CD4-positive, alpha-beta T cell treated with Interleukin-21 for 1 hour (primary cell): ENCODE measurements around the gene KCNMA1.
"Not testable (repeated sequence)": the region's sequence is repeated elsewhere in the genome, so short reads cannot be mapped to it uniquely, and the experiment has no call there.

Experiments used
- DNase-seq: peaks from one replicate; pipeline ENCODE4 v3.0.0-alpha.2; 2020

The KCNMA1 gene

GRCh38 chr10:77526868-77527617 is 110.6 kb downstream of the KCNMA1 start:
- no peak for DNase-seq

- no peak for DNase-seq
These were observed 113.3 kb downstream of the KCNMA1 start for GRCh38 chr10:77524281-77524711.

GRCh38 chr10:77522268-77522809 is 115.3 kb downstream of the KCNMA1 start:
- DNase-seq = no peak

GRCh38 chr10:77520995-77521394 is 116.6 kb downstream of the KCNMA1 start:
- DNase-seq = no peak

- no peak for DNase-seq
These were observed 117.3 kb downstream of the KCNMA1 start for GRCh38 chr10:77520290-77520689.

GRCh38 chr10:77519791-77520190 is 117.8 kb downstream of the KCNMA1 start:
- not testable (repeated sequence) for DNase-seq

- no peak for DNase-seq
These were observed 118.7 kb downstream of the KCNMA1 start for GRCh38 chr10:77518910-77519274.

- no peak for DNase-seq
These were observed 119.2 kb downstream of the KCNMA1 start for GRCh38 chr10:77518241-77518909.

GRCh38 chr10:77516575-77516974 is 121.0 kb downstream of the KCNMA1 start:
- DNase-seq = no peak

GRCh38 chr10:77514870-77515269 is 122.7 kb downstream of the KCNMA1 start:
- DNase-seq = no peak

GRCh38 chr10:77513781-77514331 is 123.8 kb downstream of the KCNMA1 start:
- DNase-seq = no peak

GRCh38 chr10:77513220-77513619 is 124.4 kb downstream of the KCNMA1 start:
- DNase-seq = no peak

GRCh38 chr10:77512219-77512578 is 125.4 kb downstream of the KCNMA1 start:
- no peak for DNase-seq

GRCh38 chr10:77511498-77512218 is 126.0 kb downstream of the KCNMA1 start:
- DNase-seq = no peak

- DNase-seq = no peak
These were observed 126.9 kb downstream of the KCNMA1 start for GRCh38 chr10:77510695-77511094.

GRCh38 chr10:77510294-77510693 is 127.3 kb downstream of the KCNMA1 start:
- no peak for DNase-seq

GRCh38 chr10:77509391-77509790 is 128.2 kb downstream of the KCNMA1 start:
- no peak for DNase-seq

GRCh38 chr10:77507291-77507880 is 130.2 kb downstream of the KCNMA1 start:
- DNase-seq = no peak

- DNase-seq = no peak
These were observed 130.9 kb downstream of the KCNMA1 start for GRCh38 chr10:77506517-77507200.

GRCh38 chr10:77505431-77506334 is 131.9 kb downstream of the KCNMA1 start:
- DNase-seq = no peak

- no peak for DNase-seq
These were observed 132.7 kb downstream of the KCNMA1 start for GRCh38 chr10:77504873-77505257.
